KMS-11 (cell line): ENCODE results near the gene PARPBP.

Experiments used
- H2AFZ ChIP-seq: fragments of 200-600 bp; sonication (generic); 2 replicates; pipeline ENCODE4 v1.6.1; 2016; ENCODE audit warnings: antibody characterized with exemption, mixed run types, low read depth
- H3K27ac ChIP-seq: fragments of 200-600 bp; sonication (generic); 2 replicates; pipeline ENCODE4 v1.6.1; 2016; ENCODE audit warnings: mild to moderate bottlenecking, mixed run types
- H3K27me3 ChIP-seq: fragments of 200-600 bp; sonication (generic); 2 replicates; pipeline ENCODE4 v1.6.1; 2017; ENCODE audit warnings: mild to moderate bottlenecking, low read depth, mixed run types, moderate library complexity; ENCODE audit not compliant: insufficient read depth
- H3K36me3 ChIP-seq: fragments of 200-600 bp; sonication (generic); 2 replicates; pipeline ENCODE4 v1.6.1; 2017; ENCODE audit warnings: mild to moderate bottlenecking, mixed run types; ENCODE audit not compliant: insufficient read depth
- H3K4me1 ChIP-seq: fragments of 200-600 bp; sonication (generic); 2 replicates; pipeline ENCODE4 v1.6.1; 2016; ENCODE audit warnings: mild to moderate bottlenecking, low read depth, mixed run types; ENCODE audit not compliant: poor library complexity, severe bottlenecking
- H3K4me2 ChIP-seq: fragments of 200-600 bp; sonication (generic); 2 replicates; pipeline ENCODE4 v1.7.0; 2016; ENCODE audit warnings: mild to moderate bottlenecking, mixed run types
- H3K4me3 ChIP-seq: fragments of 200-600 bp; sonication (generic); IDR thresholded peaks from 2 replicates; pipeline ENCODE4 v1.6.1; 2017; ENCODE audit warnings: low read depth, low read length, mixed read lengths; ENCODE audit not compliant: insufficient read depth
- H3K79me2 ChIP-seq: fragments of 200-600 bp; sonication (generic); 2 replicates; pipeline ENCODE4 v1.6.1; 2016; ENCODE audit warnings: low read depth, mixed run types; ENCODE audit not compliant: insufficient read depth
- H3K9ac ChIP-seq: fragments of 200-600 bp; sonication (generic); 2 replicates; pipeline ENCODE4 v1.6.1; 2016; ENCODE audit warnings: mild to moderate bottlenecking, mixed run types
- H4K20me1 ChIP-seq: fragments of 200-600 bp; sonication (generic); 2 replicates; pipeline ENCODE4 v1.6.1; 2016; ENCODE audit warnings: mild to moderate bottlenecking, mixed run types; ENCODE audit not compliant: insufficient read depth
- TF ChIP-seq, protein P1 (sequence below): fragments of 200-600 bp; sonication (generic); conservative IDR thresholded peaks from 2 replicates; pipeline ENCODE4 v1.6.1; 2017; ENCODE audit warnings: low read depth, mild to moderate bottlenecking, antibody characterized with exemption, low read length, moderate library complexity, mixed read lengths

PARPBP gene

DNA sequence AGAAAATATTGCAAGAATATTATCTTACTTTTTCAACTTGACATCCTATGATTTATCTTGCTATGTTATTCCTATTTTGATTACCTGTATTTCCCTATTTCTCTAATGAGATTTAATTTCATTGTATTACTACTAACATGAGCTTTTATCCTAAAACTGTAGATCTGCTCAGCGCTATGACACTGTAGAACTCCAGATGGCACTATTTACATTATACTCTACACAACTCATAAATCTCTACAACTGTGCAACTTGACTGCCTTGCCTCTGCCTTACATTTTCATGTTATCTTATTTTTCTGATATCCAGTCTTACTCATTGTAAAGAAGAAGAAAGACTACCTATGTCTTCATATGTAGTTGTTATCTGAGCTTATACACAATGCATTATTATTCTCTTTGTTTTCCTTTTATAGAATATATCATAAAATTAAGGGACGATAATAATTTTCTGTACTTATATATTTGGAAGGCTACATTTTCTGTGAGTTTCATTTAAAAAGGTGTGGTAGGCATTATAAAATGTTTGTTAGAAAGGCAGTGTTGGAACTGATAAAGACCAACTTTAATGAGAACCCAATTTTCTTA lies 24.2 kb upstream of the PARPBP start:
- Histone ChIP-seq H3K27ac (no peak overlapping the region), H3K27me3 (no peaks in the 10 kb centered on the region), H3K4me1 (peaks cover 42% of the 10 kb centered on the region), H3K79me2 (no peaks in the 10 kb centered on the region), H3K4me3 (no peak overlapping the region), H3K4me2 (peak overlapping the region; percentile 52; the same call in 1 of the 2 replicates), H3K9ac (no peak overlapping the region), H2AFZ (no peak overlapping the region), H3K36me3 (no peaks in the 10 kb centered on the region), H4K20me1 (peaks cover 3% of the 10 kb centered on the region; the same call in 1 of the 2 replicates)
- TF ChIP-seq, protein P1, sequence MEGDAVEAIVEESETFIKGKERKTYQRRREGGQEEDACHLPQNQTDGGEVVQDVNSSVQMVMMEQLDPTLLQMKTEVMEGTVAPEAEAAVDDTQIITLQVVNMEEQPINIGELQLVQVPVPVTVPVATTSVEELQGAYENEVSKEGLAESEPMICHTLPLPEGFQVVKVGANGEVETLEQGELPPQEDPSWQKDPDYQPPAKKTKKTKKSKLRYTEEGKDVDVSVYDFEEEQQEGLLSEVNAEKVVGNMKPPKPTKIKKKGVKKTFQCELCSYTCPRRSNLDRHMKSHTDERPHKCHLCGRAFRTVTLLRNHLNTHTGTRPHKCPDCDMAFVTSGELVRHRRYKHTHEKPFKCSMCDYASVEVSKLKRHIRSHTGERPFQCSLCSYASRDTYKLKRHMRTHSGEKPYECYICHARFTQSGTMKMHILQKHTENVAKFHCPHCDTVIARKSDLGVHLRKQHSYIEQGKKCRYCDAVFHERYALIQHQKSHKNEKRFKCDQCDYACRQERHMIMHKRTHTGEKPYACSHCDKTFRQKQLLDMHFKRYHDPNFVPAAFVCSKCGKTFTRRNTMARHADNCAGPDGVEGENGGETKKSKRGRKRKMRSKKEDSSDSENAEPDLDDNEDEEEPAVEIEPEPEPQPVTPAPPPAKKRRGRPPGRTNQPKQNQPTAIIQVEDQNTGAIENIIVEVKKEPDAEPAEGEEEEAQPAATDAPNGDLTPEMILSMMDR, result peak; percentile 62

DNA sequence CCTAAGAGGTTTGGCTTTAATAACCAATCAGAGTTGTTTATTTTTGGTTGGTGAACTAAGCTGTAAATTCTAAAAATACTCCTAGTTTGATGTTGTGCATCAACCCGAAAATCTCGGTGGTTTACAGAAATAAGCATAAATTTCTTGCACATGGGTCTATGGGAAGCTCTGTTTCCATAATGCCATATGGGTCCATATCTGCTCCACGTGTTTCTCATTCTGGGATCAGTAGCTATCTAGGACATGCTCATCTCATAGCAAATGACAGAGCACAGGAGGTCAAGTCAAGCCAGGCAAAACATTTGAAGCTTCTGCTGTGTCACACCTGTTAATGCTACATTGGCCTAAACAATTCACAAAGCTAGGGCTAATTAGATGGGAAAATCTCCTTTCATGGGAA lies 23.1 kb upstream of the PARPBP start:
- H2AFZ ChIP-seq, result no peak overlapping the region
- H3K27ac ChIP-seq, result peak overlapping the region; percentile 37; the same call in 1 of the 2 replicates
- H3K4me2 ChIP-seq, result peak overlapping the region; percentile 52
- no peaks in the 10 kb centered on the region for H3K27me3 ChIP-seq
- H3K4me3 ChIP-seq, result no peak overlapping the region
- H3K4me1 ChIP-seq, result peaks cover 42% of the 10 kb centered on the region
- H3K36me3 ChIP-seq, result no peaks in the 10 kb centered on the region
- H3K79me2 ChIP-seq, result no peaks in the 10 kb centered on the region
- peaks cover 3% of the 10 kb centered on the region; the same call in 1 of the 2 replicates for H4K20me1 ChIP-seq
- H3K9ac ChIP-seq, result no peak overlapping the region
- TF ChIP-seq, protein P1, result no peak

DNA sequence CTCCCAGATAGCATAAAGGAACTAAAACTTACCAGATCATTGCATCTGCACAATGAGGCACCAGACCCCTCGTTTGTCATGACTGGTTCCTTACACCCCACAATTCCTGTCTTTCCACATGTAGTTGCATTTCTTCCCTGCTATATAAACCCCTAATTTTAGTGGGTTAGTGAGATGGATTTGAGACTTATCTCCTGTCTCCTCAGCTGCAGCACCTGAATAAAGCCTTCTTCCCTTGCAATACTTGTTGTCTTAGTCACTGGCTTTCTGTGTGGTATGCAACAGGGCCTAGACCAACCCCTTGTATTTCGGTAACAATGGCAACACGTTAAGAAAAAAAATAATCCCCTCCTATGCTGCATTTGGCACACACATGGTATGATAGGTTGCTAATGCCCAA lies 13.1 kb upstream of the PARPBP start:
- no peaks in the 10 kb centered on the region for H4K20me1 ChIP-seq
- H3K4me2 ChIP-seq, result no peak overlapping the region
- H3K36me3 ChIP-seq, result no peaks in the 10 kb centered on the region; the same call in 1 of the 2 replicates
- H2AFZ ChIP-seq, result no peak overlapping the region
- TF ChIP-seq, protein P1, result no peak
- no peaks in the 10 kb centered on the region for H3K79me2 ChIP-seq
- H3K9ac ChIP-seq, result no peak overlapping the region
- no peaks in the 10 kb centered on the region for H3K4me1 ChIP-seq
- no peak overlapping the region for H3K4me3 ChIP-seq
- no peak overlapping the region for H3K27ac ChIP-seq
- H3K27me3 ChIP-seq, result no peaks in the 10 kb centered on the region

DNA sequence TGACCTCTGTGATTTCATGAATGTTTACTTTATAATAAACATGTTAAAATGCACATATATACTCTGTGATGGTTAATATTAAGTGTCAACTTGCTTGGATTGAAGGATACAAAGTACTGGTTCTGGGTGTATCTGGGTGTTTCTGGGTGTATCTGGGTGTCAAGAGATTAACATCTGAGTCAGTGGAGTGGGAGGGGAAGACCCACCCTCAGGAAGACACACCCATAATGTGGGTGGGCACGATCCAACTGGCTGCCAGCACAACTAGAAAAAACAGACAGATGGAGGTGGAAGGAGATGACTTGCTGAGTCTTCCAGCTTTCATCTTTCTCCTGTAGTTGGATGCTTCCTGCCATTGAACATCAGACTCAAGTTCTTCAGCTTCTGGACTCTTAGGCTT lies 12.0 kb upstream of the PARPBP start:
- no peaks in the 10 kb centered on the region; the same call in 1 of the 2 replicates for H3K36me3 ChIP-seq
- no peak overlapping the region for H3K27ac ChIP-seq
- no peaks in the 10 kb centered on the region for H3K4me1 ChIP-seq
- H2AFZ ChIP-seq, result no peak overlapping the region
- H3K4me3 ChIP-seq, result no peak overlapping the region
- TF ChIP-seq, protein P1, result no peak
- no peaks in the 10 kb centered on the region for H3K27me3 ChIP-seq
- H4K20me1 ChIP-seq, result no peaks in the 10 kb centered on the region
- H3K4me2 ChIP-seq, result no peak overlapping the region
- no peaks in the 10 kb centered on the region for H3K79me2 ChIP-seq
- H3K9ac ChIP-seq, result no peak overlapping the region
